Mononuclear cell (primary cell): ENCODE data around the gene EID3. TPM values are rescaled to one million over a fixed set of nuclear protein-coding genes. Genes with fewer than 3 reads are reported as not detected.
A peak's percentile ranks its signal among the peaks of the same experiment; 100 is the strongest.
"Not testable (repeated sequence)": the region's sequence is repeated elsewhere in the genome, so short reads cannot be mapped to it uniquely, and the experiment has no call there.

ENCODE experiments used
- H3K27me3 ChIP-seq: 2 replicates; pipeline ENCODE4 v1.6.0; 2011; ENCODE audit warnings: low read length, control low read depth; ENCODE audit not compliant: insufficient read depth
- H3K4me1 ChIP-seq: 2 replicates; pipeline ENCODE4 v1.5.1; 2011; ENCODE audit warnings: mild to moderate bottlenecking, low read length, control low read depth; ENCODE audit not compliant: insufficient read depth
- H3K4me3 ChIP-seq: 2 replicates; pipeline ENCODE4 v1.5.1; 2011; ENCODE audit warnings: mild to moderate bottlenecking, low read length, moderate library complexity
- H3K9me3 ChIP-seq: 2 replicates; pipeline ENCODE4 v1.5.1; 2011; ENCODE audit warnings: low read depth, mild to moderate bottlenecking, control low read depth, low read length
- total RNA-seq: library from RNA; depleted of rRNA; stranded (reverse); fragments of >200 nt; gene quantifications from one replicate; pipeline ENCODE4 v1.2.3, GENCODE V29; 2012

The EID3 gene
- total RNA-seq = 19.9 TPM

DNA sequence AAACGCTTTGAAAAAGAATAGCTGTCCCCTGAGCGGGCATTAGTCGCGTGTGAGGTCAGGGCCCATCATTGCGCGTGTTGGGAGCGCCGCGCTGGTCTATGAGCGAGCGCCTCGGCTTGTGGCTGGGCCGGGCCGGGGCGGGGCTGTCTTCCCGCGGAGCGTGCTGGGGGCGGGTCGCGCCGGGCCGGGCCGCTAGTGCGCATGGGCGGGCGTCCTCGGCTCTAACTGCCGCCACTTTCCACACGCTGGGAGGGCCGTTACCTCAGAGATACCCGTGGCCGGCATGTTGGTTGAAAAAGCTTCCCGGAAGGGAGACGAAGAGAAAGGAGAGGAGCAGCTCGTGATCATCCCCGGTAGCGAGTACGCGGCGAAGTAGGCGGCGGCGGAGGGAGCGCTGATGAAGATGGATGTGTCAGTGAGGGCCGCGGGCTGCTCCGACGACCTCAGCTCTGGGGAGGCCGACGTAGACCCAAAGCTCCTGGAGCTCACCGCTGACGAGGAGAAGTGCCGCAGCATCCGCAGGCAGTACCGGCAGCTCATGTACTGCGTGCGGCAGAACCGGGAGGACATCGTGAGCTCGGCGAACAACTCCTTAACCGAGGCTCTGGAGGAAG, at the start of gene EID3:
EID3 (plus strand) TSS at position 202 of the 614 bp plus-strand sequence; CDS start at position 398, 196 bp downstream.
- H3K27me3 ChIP-seq = no peaks in the 10 kb centered on the region
- no peaks in the 10 kb centered on the region for H3K9me3 ChIP-seq
- H3K4me3 ChIP-seq = peak within 1 kb of the TSS; percentile 47
- H3K4me1 ChIP-seq = peaks cover 25% of the 10 kb centered on the region

DNA sequence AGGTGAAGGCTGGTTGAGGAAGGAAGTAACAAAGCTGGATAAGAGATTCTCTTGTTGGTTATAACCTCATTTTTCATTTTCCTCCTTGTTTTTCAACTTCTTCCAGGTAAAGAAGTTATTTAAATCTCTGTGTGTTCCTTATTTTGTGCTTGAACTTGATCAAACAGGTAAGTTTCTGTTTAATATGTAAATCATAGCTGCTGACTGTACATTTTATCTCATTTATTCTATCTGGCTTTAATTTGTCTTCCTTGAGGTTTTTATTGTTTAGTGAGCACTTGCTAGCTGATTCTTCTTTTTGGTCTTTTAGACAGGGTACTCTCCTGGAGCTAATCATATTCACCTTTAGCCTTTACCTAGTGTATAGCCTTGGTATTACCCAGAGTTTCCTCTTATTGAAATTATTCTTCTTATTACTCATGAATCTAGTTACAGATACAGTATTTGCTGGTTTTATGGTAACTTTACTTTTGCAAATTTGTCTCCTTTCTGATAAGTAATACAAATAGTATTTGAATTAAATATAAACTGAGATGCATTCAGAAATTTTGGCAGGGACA, 45.5 kb upstream of the EID3 start:
- Histone ChIP-seq H3K4me3 (no peak overlapping the region), H3K9me3 (no peaks in the 10 kb centered on the region), H3K4me1 (no peaks in the 10 kb centered on the region), H3K27me3 (no peaks in the 10 kb centered on the region)

DNA sequence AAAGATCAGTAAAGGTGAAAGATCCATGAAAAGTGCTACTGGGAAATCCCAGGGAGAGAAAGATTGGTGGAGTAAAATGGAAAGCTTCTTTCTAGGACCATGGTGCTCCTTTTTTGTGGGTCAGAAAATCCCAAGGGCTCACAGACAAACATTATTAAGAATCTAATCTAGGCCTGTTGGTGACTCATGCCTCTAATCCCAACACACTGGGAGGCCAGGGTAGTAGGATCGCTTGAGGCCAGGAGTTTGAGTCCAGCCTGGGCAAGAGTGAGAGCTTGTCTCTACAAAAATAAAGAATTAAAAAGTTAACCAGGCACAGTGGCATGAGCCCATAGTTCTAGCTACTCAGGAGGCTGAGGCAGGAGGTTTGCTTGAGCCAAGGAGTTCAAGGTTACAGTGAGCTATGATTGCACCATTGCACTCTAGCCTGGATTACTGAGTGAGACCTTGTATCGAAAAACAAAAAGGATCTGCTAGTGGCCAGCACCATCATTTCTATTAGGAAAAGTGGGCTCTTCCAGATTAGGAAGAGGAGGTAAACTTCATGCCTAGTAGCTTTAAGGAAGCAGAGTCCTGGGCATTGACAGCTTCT, 45.0 kb upstream of the EID3 start:
- peaks cover 3% of the 10 kb centered on the region for H3K4me1 ChIP-seq
- H3K9me3 ChIP-seq = no peaks in the 10 kb centered on the region
- no peak overlapping the region for H3K4me3 ChIP-seq
- no peaks in the 10 kb centered on the region for H3K27me3 ChIP-seq

DNA sequence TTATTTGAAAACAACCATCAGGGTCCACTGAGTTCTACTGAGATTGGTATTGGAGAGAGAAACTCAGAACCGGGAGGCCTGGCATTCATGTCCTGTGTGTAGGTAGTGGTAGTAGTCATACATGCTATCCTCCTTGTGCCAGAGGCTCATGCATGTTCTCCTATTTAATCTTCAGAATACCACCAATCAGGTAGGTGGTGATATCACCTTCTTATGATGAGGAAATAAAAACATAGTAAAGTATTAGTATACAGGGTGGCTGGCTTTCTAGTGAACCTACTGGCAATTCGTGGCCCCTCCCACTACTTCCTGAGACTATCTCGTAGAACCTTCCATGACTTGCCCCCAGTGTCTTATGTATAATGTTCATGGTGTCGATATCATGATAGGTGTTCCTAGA, 40.5 kb upstream of the EID3 start:
- Histone ChIP-seq H3K4me1 (peaks cover 9% of the 10 kb centered on the region), H3K9me3 (no peaks in the 10 kb centered on the region), H3K4me3 (no peak overlapping the region), H3K27me3 (no peaks in the 10 kb centered on the region)

DNA sequence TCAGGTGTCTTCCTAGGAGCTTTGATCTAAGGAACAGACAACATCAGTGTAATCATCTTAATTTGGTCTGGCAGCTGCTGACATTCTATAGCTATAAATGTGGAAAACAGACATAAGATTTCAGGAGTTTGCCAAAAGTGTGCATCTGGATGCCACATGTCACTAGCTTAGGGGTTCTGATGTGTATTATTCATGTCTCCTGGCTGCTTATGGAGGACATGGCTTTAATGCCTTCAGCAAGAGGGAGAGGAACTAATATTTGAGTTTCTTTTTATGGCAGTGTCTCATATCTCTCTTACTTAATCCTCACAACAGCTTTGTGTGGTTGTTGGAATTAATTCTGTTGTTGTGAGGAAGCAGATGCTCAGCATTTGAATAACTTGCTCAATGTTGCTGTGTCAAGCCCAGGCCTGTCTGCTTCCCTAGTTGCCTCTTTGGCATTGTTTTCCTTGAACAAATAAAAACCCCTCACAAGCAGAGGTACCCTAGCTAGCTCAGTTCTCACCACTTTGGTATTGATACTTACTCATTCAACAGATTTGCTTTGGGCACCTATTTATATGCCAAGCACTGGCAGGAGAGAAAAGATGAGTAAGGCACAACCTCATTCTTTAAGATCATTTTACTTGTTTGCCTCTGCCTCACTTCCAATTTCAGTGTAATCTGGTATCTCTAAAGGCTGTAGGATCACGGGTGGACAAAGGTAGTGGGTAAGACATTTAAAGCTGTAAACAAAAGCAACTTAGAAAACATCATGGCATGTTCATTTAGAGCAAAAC, 39.8 kb upstream of the EID3 start:
- no peaks in the 10 kb centered on the region for H3K27me3 ChIP-seq
- peaks cover 9% of the 10 kb centered on the region for H3K4me1 ChIP-seq
- H3K4me3 ChIP-seq = no peak overlapping the region
- H3K9me3 ChIP-seq = no peaks in the 10 kb centered on the region

DNA sequence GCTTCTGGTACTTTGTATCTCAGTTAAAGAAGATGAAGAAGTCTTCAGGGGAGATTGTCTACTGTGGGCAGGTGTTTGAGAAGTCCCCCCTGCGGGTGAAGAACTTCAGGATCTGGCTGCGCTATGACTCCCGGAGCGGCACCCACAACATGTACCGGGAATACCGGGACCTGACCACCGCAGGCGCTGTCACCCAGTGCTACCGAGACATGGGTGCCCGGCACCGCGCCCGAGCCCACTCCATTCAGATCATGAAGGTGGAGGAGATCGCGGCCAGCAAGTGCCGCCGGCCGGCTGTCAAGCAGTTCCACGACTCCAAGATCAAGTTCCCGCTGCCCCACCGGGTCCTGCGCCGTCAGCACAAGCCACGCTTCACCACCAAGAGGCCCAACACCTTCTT, 38.1 kb upstream of the EID3 start:
- not testable (repeated sequence) for H3K4me3 ChIP-seq, H3K27me3 ChIP-seq

DNA sequence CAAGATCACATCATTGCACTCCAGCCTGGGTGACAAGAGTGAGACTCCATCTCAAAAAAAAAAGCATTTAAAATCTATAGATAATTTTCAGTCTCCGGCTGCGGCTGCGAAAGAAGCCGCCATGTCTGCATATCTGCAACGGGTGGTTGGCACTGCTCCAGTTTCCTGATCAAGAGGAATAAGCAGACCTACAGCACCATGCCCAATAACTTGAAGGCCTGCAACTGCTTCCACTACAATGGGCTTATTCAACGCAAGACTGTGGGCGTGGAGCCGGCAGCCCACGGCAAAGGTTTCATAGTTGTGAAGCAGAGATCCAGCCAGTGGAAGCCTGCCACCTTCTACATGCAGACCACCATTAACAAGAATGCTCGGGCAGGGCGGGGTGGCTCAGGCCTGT, 30.6 kb upstream of the EID3 start:
- Histone ChIP-seq H3K4me3 (no peak overlapping the region), H3K9me3 (no peaks in the 10 kb centered on the region), H3K27me3 (no peaks in the 10 kb centered on the region), H3K4me1 (peaks cover 8% of the 10 kb centered on the region)

More for the DNA sequence above, 38.1 kb upstream of the EID3 start:
- H3K9me3 ChIP-seq, H3K4me1 ChIP-seq: not testable (repeated sequence)

DNA sequence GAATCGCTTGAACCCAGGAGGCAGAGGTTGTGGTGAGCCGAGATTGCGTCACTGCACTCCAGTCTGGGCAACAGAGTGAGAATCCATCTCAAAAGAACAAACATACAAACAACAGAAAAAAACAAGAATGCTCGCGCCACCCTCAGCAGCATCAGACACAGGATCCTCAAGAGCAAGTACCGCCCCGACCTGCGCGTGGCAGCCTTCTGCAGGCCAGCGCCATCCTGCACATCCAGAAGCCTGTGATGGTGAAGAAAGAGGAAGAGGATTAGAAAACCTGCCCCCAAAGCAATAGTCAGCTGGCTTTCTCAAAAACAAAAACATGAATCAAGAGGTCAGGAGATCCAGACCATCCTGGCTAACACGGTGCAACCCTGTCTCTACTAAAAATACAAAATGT, 30.0 kb upstream of the EID3 start:
- no peaks in the 10 kb centered on the region for H3K27me3 ChIP-seq
- H3K9me3 ChIP-seq = no peaks in the 10 kb centered on the region
- H3K4me1 ChIP-seq = peaks cover 8% of the 10 kb centered on the region
- no peak overlapping the region for H3K4me3 ChIP-seq

DNA sequence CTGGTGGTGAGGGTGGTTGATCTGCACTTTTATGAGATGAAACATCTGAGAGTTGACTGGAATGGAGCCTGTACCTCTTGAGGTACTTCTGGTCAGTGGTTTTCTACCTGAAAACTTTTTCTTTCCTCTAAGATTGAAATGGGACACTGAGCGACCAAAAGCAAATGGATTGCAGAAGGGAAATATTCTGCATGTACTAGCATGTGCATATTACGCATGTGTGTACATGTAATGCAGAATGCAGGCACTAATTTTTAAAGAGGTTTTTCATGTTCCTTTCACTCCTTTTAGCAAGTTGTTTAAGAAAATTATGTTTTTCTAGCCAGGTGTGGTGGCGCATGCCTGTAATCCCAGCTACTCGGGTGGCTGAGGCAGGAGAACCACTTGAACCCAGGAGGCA, 28.7 kb upstream of the EID3 start:
- Histone ChIP-seq H3K9me3 (no peaks in the 10 kb centered on the region), H3K4me1 (peaks cover 8% of the 10 kb centered on the region), H3K27me3 (no peaks in the 10 kb centered on the region)

DNA sequence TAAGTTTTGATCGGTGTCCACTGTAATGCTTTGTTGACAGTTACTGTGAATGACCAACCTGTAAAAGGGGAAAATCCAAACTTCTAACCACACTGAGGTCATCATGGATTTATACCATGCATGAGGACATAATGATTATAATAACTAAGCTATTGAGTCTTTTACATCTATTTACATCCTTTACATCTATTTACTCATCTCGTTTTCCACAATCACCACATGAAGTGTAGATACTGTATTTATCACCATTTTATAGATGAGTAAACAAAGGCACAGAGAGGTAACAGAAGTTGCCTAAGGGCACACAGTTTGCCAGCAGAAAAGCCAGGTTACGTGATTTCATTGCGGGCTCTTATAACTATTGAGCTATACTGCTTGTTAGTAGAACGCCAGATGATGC, 27.9 kb upstream of the EID3 start:
- Histone ChIP-seq H3K4me1 (peaks cover 8% of the 10 kb centered on the region), H3K27me3 (no peaks in the 10 kb centered on the region), H3K4me3 (no peak overlapping the region), H3K9me3 (no peaks in the 10 kb centered on the region)

More for the DNA sequence above, 28.7 kb upstream of the EID3 start:
- no peak overlapping the region for H3K4me3 ChIP-seq

DNA sequence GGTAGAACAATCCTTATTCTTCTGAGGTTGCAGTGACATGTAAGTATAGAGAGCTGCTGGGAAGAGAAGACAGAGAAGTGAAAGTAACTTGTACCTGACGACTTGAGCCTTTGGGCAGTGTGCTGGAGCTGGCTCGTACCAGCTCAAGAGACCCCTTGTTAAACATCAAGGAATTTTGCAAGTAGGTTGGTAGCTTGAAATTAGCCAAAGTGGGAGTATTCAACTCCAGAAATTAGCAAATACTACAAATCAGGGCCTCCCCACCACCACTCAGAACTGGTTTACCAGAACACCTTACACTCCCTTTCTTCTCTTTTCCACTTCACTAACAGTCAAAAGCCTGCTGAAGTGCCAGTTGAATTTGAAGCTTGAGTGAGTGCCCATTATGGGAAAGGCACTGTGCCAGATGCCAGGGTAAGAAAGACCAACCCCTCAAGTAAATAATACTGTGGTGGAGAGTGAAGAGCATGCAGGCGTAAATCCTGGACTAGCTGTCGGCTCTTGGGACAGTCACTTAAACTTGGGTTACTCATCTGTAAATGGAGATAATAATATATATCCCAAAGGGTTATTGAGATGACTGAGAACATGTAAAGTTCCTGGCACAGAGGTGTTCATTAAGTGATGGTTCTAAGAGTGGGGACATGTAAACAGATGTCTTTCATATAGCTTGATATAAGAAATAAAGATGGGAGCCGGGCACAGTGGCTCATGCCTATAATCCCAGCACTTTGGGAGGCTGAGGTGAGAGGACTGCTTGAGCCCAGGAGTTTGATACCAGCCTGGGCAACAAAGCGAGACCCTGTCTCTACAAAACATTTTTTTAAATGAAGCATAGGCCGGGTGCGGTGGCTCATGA, 27.0 kb upstream of the EID3 start:
- no peaks in the 10 kb centered on the region for H3K27me3 ChIP-seq
- no peaks in the 10 kb centered on the region for H3K9me3 ChIP-seq
- peaks cover 8% of the 10 kb centered on the region for H3K4me1 ChIP-seq
- no peak overlapping the region for H3K4me3 ChIP-seq

DNA sequence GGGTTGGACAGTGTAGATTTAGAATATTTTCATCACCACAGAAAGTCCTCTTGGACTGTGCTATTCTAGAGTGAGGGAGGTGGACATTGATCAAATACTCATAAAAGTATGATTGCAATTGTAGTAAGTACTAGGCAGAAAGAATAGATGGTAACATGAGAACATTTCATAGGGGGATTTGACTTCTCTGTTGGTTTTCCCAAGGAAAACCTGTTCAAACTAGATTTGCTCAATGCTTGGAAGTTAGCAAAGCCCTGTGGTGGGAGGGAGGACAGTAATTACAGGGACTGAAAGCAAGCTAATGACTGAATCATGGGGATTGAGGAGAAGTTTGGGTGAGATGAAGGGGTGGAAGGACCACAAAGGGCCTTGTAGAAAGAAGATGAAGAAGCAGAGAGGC, 24.4 kb upstream of the EID3 start:
- Histone ChIP-seq H3K9me3 (no peaks in the 10 kb centered on the region), H3K27me3 (no peaks in the 10 kb centered on the region), H3K4me3 (no peak overlapping the region), H3K4me1 (peaks cover 8% of the 10 kb centered on the region)

DNA sequence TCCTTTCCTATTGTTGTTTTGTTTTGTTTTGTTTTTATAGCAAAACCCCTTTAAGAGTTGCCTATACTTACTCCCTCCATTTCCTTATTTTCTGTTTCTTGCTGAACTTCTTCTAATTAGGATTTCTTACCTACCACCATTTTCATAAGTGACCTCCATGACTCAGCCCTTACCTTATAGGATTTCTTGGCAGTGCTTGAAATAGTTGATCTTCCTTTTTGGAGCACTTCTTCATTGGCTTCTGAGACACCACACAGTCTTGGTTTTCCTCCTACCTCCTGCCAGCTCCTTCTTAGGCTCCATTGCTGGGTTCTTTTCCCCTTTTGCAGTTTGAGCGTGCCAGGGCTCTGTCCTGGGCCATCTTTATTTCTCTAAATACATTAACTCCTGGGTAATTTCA, 23.4 kb upstream of the EID3 start:
- H3K4me1 ChIP-seq = peaks cover 8% of the 10 kb centered on the region
- H3K27me3 ChIP-seq = no peaks in the 10 kb centered on the region
- H3K4me3 ChIP-seq = no peak overlapping the region
- no peaks in the 10 kb centered on the region for H3K9me3 ChIP-seq

DNA sequence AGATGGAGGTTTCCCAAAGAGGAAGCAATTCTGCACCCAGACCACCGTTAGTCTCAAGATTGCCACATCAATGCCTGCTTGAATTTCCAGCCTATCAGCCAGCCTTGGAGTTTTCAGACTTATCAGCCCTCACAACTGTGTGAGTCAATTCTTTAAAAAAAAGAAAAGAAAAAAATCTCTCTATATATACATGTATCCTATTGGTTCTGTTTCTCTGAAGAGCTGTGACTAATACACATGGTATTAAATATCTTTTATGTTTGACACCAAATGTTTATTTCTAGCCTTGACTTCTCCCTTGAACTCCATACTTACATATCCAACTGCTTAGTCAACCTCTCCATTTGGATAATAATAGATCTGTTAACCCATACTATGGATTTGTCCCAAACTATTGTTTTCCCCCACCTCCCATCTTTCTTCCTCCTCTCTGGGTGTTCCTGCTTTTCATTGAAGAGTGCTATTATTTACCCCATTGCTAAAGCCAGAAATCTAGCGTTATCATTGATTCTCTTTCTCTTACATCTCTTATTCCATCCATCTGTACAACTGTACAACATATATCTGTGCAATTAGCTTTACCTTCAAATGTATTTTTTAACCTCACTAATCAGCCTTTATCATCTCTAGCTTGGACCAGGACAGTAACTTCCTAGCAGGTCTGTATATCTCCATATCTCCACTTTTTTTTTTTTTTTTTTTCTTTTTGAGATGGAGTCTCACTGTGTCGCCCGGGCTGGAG, 22.7 kb upstream of the EID3 start:
- H3K4me3 ChIP-seq = no peak overlapping the region
- no peaks in the 10 kb centered on the region for H3K27me3 ChIP-seq
- peaks cover 10% of the 10 kb centered on the region for H3K4me1 ChIP-seq
- H3K9me3 ChIP-seq = no peaks in the 10 kb centered on the region
